Activated CD4-positive, alpha-beta memory T cell treated with anti-CD3 and anti-CD28 coated beads, Interleukin-2, amount 10 ng/mL, durations not matched to agents 7 days and 5 days (primary cell): ENCODE data around the gene NTMT1. TPM values are rescaled to one million over a fixed set of nuclear protein-coding genes. Genes with fewer than 3 reads are reported as not detected.
A peak's percentile ranks its signal among the peaks of the same experiment; 100 is the strongest.

Experiments
- CTCF ChIA-PET: fragments of 350-600 bp; sonication (Branson Sonifier 250); formaldehyde crosslinking; loops from one replicate; lab custom pipeline; 2021; ENCODE audit warnings: antibody characterized with exemption, inconsistent platforms; lab: Charles Lee
- POLR2A ChIA-PET: fragments of 350-600 bp; sonication (Branson Sonifier 250); formaldehyde crosslinking; loops from one replicate; lab custom pipeline; 2021; ENCODE audit warnings: antibody characterized with exemption; lab: Charles Lee
- DNase-seq: peaks from one replicate; pipeline ENCODE4 v3.0.0-alpha.2; 2020
- H3K27ac Mint-ChIP-seq: one replicate; pipeline ENCODE4 v1.8.0; 2021; ENCODE audit warnings: mild to moderate bottlenecking, mixed read lengths
- H3K27me3 Mint-ChIP-seq: one replicate; pipeline ENCODE4 v1.8.0; 2021; ENCODE audit warnings: mixed read lengths
- H3K36me3 Mint-ChIP-seq: one replicate; pipeline ENCODE4 v1.8.0; 2021; ENCODE audit warnings: low read depth, mixed read lengths
- H3K4me1 Mint-ChIP-seq: one replicate; pipeline ENCODE4 v1.8.0; 2021; ENCODE audit warnings: mixed read lengths
- H3K4me3 Mint-ChIP-seq: one replicate; pipeline ENCODE4 v1.8.0; 2021; ENCODE audit warnings: mild to moderate bottlenecking, mixed read lengths
- H3K9me3 Mint-ChIP-seq: one replicate; pipeline ENCODE4 v1.8.0; 2021; ENCODE audit warnings: mixed read lengths
- total RNA-seq, 2 experiments: library from RNA; stranded (reverse); gene quantifications; one replicate each; pipeline ENCODE4 v1.2.3, GENCODE V29; 2021

The NTMT1 gene
- total RNA-seq, 2 experiments from 2014 or later = 34.2 to 38.7 TPM

DNA sequence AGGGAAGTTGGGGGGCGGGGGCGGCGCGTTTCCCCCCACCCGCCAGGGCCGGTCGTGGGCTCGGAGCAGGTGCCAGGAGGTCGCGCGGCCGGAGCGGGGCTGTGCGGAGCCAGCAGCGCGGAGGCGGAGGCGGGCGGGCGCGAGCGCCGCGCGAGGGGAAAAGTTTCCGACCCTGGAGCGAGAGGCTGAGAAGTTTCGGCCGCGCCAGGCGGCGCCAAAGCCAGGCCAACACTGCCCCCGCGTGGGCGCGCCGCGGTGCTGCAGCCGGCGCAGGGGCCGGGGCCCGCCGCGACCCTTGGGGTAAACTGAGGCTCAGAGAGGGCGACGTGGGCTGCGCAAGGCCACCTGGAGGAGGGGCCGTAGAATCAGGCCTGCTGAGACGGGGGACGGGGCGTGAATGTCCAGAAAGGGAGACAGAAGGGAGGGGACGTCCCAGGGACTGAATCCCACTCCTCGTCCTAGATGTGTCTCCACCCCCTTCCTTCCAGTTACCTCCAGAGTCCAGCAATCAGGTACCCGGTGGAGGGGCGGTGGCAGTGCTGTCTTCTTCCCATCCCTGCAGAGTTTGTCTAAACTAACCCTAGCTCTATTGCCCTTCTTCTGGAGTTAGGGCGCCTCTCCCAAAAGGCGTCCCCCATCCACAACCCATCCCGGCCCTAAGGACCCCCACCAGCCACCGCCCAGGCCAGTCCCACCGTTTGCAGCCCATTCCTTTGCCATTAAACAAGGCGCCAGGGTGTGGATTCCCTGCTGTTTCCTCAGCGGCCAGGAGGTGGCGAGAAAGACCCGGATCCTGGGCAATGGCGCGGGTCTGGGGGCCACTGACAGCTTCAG lies 15.3 kb upstream of the NTMT1 start:
- ChIA-PET POLR2A (interaction anchor here (1.0 to 1.1 kb wide), 2 partner anchors 14 to 472 kb away, joined by 4 to 5 read pairs; no protein-coding TSS in a partner anchor), CTCF (interaction anchor here (0.6 to 2.7 kb wide), 12 partner anchors 9 to 485 kb away, joined by 3 to 31 read pairs (median 4); partner anchors contain the start of genes IER5L and NTMT1)
- Mint-ChIP-seq H3K27ac (peak overlapping the region; percentile 40), H3K9me3 (no peaks in the 10 kb centered on the region), H3K36me3 (no peaks in the 10 kb centered on the region), H3K4me1 (peaks cover 42% of the 10 kb centered on the region), H3K4me3 (peak overlapping the region; percentile 64), H3K27me3 (no peaks in the 10 kb centered on the region)
- peak; percentile 74 for DNase-seq

DNA sequence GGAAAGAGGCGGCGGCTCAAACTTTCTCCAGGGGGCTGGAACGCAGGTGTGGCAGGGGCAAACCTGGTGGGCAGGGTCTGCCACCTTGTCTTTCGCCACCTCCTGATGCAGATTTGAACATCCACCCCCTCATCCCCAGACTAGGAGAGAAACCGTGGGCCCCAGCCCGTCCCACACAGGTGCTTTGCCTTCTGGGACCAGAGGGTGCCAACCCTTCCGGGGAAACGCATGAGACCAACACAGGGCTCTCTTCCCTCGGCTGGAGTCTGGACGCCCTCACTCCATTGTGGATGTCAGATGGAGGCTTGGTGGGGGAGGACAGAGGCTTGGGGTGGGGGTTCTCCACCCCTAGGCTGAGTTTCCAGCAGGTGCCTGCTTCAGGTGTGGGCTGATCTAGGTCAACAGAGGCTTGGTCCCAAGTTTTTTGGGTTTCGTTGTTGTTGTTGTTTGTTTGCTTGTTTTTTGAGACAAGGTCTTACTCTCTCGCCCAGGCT lies 14.6 kb upstream of the NTMT1 start:
- ChIA-PET POLR2A (interaction anchor here (1.0 to 1.1 kb wide), 2 partner anchors 13 to 473 kb away, joined by 4 to 5 read pairs; no protein-coding TSS in a partner anchor), CTCF (interaction anchor here (0.6 to 2.7 kb wide), 12 partner anchors 9 to 485 kb away, joined by 3 to 31 read pairs (median 4); partner anchors contain the start of genes IER5L and NTMT1)
- no peaks in the 10 kb centered on the region for H3K27me3 Mint-ChIP-seq
- no peaks in the 10 kb centered on the region for H3K36me3 Mint-ChIP-seq
- H3K27ac Mint-ChIP-seq = no peak overlapping the region
- no peak overlapping the region for H3K4me3 Mint-ChIP-seq
- peaks cover 37% of the 10 kb centered on the region for H3K4me1 Mint-ChIP-seq
- DNase-seq = no peak
- H3K9me3 Mint-ChIP-seq = no peaks in the 10 kb centered on the region

DNA sequence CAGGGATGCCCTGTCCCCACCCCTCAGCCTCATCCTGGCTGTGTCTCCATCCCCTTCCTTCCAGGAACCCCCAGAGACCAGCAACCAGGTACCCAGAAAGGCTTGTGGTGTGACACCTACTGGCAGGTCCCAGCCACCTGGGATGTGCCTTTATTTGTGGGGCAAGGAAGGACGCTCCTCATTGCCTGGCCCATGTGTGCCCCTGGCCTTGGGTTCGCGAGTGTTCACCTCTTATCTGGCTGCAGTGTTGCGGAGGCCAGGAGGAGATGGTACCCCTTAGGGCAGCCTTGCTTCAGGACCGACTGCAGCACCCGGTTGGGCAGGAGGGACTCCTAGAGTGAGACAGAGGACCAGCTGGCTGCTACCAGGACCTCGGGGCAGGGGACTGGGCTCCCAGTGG lies 13.8 kb upstream of the NTMT1 start:
- Mint-ChIP-seq H3K27ac (no peak overlapping the region), H3K36me3 (no peaks in the 10 kb centered on the region), H3K27me3 (no peaks in the 10 kb centered on the region), H3K9me3 (no peaks in the 10 kb centered on the region), H3K4me3 (no peak overlapping the region), H3K4me1 (peaks cover 30% of the 10 kb centered on the region)
- DNase-seq = no peak
- ChIA-PET POLR2A (no interaction called here), CTCF (interaction anchor here (0.9 to 2.7 kb wide), 6 partner anchors 13 to 481 kb away, joined by 3 to 31 read pairs (median 12); partner anchors contain the start of gene NTMT1)

DNA sequence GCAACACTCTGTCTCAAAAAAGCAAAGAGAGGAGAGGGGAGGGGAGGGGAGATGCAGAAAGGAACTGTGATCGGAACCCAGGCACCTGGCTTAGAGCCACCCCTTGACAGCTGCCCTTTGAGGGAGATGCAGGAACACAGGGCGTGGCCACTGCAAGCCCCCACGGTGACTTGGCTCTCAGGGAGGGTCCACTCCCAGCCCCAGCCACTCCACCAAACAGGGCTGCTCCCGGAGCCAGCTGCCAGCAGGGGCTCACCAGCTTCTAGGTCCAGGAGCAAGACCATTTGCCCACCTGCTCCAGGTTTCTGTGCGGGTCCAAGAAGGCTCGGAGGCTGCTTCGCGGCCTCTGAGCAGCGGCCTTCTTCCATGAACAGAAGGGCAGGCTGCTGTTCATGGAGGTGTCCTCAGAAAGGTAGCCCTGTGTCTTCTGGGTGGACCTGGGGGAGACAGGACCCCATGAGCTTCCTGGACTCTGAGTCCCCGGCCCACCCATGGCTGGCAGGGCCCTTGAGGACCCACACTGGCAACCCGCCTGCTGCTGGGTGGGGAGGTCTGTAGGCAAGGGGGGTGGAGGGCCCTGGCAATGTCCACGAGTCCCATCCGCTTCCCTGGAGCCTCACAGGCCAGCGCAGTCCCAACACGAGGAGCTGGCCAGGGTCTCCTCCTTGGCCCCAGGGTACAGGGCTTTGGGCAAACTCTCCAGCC lies 13.0 kb upstream of the NTMT1 start:
- Mint-ChIP-seq H3K9me3 (no peaks in the 10 kb centered on the region), H3K4me3 (no peak overlapping the region), H3K4me1 (peaks cover 22% of the 10 kb centered on the region), H3K36me3 (no peaks in the 10 kb centered on the region), H3K27me3 (peaks cover 7% of the 10 kb centered on the region), H3K27ac (no peak overlapping the region)
- DNase-seq = no peak
- ChIA-PET POLR2A (no interaction called here), CTCF (interaction anchor here (1.0 to 3.7 kb wide), 5 partner anchors 12 to 482 kb away, joined by 3 to 31 read pairs (median 17); partner anchors contain the start of gene NTMT1)

DNA sequence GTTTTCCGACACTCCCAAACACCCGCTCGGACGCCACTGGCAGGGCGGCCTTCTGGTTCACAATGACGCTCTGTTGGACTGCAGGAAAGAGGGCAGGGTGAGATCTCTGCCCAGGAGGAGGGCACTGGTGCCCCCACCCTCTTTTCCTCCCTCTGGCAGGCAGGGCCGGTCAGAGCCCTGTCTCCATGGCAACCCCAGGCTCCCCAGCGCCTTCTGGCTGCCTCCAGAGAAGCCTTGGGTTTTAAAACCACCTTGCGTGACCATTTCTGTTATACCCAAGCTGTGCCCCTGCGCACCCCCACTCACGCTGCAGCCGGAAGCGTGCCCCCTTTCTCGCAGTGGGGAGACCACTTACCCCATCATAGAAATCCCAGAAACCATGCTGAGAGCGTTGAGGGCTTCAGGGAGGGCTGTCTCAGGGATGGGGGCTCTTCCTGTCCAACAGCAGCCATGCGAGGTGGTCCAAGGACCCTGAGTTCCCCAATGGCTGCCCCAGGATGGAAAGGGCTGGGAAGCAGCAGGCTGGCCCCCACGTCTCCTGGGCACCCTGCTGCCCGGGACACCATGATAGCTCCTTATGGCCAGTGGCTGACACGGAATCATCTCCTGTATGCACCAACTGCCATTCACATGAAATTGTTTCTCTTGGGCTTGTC lies 12.3 kb upstream of the NTMT1 start:
- peaks cover 17% of the 10 kb centered on the region for H3K4me1 Mint-ChIP-seq
- H3K27me3 Mint-ChIP-seq = peaks cover 12% of the 10 kb centered on the region
- H3K36me3 Mint-ChIP-seq = no peaks in the 10 kb centered on the region
- H3K27ac Mint-ChIP-seq = no peak overlapping the region
- POLR2A ChIA-PET = no interaction called here
- CTCF ChIA-PET = interaction anchor here (0.8 to 3.7 kb wide), 5 partner anchors 11 to 482 kb away, joined by 3 to 18 read pairs (median 4); partner anchors contain the start of gene NTMT1
- DNase-seq = no peak
- no peak overlapping the region for H3K4me3 Mint-ChIP-seq
- H3K9me3 Mint-ChIP-seq = no peaks in the 10 kb centered on the region

DNA sequence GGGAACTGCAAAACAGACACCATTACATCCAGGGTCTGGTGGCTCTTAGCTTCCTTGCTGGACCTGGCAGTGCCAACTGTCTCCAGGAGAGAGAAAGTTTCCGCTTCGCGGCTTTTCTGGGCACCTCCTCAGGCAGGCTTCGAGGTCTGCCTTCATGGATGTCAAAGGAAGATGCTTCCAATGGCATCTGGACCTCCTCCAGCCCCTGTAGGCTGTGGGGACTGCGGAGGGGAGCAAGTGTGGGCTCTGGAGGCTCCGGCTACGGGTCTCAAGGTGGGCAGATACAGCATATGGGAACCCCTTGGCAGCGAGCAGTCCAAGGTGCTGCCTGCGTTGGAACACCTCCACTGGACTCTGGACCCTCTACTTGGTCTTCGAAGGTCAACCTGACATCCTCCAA lies 11.0 kb upstream of the NTMT1 start:
- CTCF ChIA-PET = interaction anchor here (1.4 to 3.7 kb wide), 2 partner anchors 10 to 476 kb away, joined by 4 to 18 read pairs; partner anchors contain the start of gene NTMT1
- DNase-seq = no peak
- Mint-ChIP-seq H3K4me3 (no peak overlapping the region), H3K4me1 (peaks cover 12% of the 10 kb centered on the region), H3K36me3 (peaks cover 3% of the 10 kb centered on the region), H3K27ac (no peak overlapping the region), H3K9me3 (no peaks in the 10 kb centered on the region), H3K27me3 (peaks cover 22% of the 10 kb centered on the region)
- POLR2A ChIA-PET = no interaction called here

DNA sequence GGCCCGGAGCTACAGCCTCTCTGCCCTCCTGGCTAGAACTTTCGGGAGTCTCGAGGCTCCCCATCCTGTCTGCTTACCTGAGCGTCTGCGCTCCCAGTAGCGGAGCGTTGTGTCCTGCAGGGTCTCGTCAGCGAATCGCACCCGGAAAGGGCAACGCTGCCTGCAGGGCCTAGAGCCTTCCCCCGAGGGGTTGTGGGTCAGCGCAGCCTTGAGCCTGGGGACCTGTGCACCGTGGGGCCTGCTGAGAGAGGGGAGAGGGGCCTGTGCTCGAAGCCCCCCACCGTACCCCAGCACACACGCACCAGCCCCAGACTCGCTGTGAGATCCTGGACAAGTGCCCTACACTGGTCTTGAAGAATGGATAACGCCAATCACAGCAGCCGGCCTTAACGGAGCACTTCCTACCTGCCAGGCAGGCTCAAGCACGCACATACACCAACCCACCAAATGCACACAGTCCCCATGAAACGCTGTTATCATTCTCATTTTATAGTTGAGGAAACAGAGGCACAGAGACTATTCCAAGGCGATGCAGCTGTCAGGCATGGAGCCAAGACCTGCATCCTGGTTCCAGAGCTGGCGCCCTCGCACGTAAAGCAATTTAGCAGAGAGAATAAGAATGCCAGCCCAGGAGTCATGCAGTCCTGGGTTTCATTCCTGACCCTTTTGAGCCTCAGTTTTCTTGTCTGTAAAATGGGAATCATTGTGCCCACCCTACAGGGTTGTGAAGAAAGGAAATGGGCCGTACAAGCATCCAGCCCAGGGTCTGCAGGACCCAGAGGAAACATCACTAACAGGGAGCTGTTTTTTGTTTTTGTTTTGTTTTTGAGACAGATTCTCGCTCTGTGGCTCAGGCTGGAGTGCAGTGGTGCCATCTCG lies 10.3 kb upstream of the NTMT1 start:
- ChIA-PET POLR2A (no interaction called here), CTCF (interaction anchor here (3.7 kb wide), 1 partner anchor 9 kb away, joined by 18 read pairs; the partner anchor contains the start of gene NTMT1)
- H3K4me3 Mint-ChIP-seq = no peak overlapping the region
- H3K27ac Mint-ChIP-seq = no peak overlapping the region
- peaks cover 22% of the 10 kb centered on the region for H3K27me3 Mint-ChIP-seq
- H3K4me1 Mint-ChIP-seq = peaks cover 11% of the 10 kb centered on the region
- DNase-seq = no peak
- H3K9me3 Mint-ChIP-seq = no peaks in the 10 kb centered on the region
- H3K36me3 Mint-ChIP-seq = peaks cover 3% of the 10 kb centered on the region

DNA sequence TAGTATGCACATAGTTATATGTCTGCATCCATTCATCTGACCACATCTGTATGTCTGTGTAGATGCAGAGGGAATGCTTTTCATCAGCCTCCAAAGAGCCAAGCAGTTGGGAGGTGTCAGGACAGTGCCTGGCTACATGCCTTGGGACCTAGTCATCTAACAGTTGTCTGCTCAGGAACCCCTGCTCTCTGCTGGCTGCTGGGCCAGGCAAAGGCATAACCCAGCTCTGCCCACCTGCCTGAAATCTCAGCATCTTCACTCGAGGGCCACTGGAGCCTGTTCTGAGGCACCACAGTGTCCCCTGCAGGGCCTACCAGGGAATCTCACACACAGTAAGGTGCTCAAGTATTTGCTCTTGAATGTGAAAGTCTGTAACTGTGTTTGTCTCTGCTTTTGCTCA lies 8.8 kb upstream of the NTMT1 start:
- Mint-ChIP-seq H3K9me3 (no peaks in the 10 kb centered on the region), H3K27ac (no peak overlapping the region), H3K36me3 (peaks cover 3% of the 10 kb centered on the region), H3K27me3 (peaks cover 35% of the 10 kb centered on the region), H3K4me1 (peaks cover 7% of the 10 kb centered on the region), H3K4me3 (no peak overlapping the region)
- ChIA-PET CTCF (interaction anchor here (0.6 to 0.8 kb wide), 4 partner anchors 445 to 486 kb away, joined by 3 read pairs; no protein-coding TSS in a partner anchor), POLR2A (no interaction called here)
- DNase-seq = peak; percentile 41

DNA sequence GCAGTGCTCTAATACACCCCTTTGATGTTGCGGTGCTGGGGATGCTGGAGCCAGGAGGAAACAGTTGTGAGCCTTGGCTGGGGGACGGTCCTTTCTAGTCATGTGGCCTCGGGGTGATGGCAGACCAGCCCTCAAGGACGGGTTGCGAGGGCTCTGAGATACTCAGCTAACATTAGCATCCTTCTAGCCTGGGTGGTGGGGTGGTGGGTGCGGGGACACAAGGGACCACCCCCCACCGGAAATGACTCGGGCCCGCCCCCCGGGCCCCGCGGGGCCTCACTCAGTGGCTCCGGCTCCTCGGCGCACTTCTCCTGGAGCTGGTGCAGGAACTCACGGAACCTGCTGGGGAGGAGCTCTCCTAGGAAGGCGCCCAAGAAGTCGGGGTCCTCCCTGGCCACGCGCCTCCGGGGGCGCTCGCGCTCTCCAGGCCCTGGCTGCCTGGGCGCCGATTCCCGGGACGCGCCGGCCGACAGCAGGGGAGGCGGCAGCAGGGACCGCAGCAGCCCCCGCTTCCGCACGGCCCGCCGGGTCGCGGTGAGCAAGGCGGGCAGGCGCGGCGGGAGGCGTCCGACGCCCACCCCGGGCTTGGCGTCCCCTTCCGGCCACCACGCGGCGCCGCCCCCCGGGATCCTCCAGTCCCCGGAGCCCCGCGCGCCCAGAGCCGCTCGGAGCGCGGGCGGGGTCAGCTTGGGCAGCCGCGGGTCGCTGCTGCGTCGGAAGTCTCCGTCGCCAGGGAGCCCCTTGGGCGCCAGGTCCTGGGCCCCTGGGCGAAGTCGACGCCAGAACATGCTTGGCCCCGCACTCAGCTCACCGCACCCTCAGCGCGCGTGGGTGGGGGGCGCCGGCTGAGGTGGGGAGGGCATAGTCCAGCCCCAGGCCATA lies 5.9 kb upstream of the NTMT1 start:
- H3K4me3 Mint-ChIP-seq = no peak overlapping the region
- H3K27me3 Mint-ChIP-seq = peaks cover 35% of the 10 kb centered on the region
- ChIA-PET CTCF (interaction anchor here (0.6 to 1.3 kb wide), 5 partner anchors 9 to 488 kb away, joined by 3 to 6 read pairs (median 4); no protein-coding TSS in a partner anchor), POLR2A (interaction anchor here (1.0 to 1.6 kb wide), 2 partner anchors 480 to 489 kb away, joined by 4 to 5 read pairs; no protein-coding TSS in a partner anchor)
- DNase-seq = no peak
- H3K27ac Mint-ChIP-seq = no peak overlapping the region
- peaks cover 19% of the 10 kb centered on the region for H3K4me1 Mint-ChIP-seq
- H3K36me3 Mint-ChIP-seq = peaks cover 3% of the 10 kb centered on the region
- H3K9me3 Mint-ChIP-seq = no peaks in the 10 kb centered on the region

DNA sequence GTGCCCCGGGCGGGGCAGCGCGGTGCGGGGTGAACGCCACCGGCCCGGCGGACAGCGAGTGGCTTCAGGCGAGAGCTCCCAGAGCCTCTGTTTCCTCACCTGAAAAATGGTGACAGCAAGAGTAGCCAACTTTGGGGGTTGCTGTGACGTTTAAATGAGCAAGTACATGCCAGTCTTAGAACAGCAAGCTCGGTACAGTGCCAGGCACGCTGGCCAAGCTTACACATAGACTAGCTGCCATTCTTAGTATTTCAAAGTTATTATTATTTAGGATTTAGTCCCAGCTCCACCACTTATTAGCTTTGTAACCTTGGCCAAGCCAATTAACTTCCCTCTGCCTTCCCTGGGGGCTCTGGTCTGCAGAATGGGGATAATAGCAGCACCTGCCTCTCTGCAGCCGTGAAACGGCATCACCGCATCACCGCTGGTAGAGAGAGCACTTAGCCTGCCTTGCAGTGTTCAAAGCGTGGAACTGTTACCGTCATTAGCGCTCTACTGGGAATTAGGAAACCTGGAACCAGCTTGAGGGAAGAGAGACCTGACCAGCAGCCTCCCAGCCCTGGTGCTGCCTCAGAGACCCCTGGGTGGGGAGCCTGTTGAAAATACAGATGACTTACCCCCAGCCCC lies 5.2 kb upstream of the NTMT1 start, which contains the start of gene C9orf50:
Gene C9orf50 (minus strand): TSS at position 433 of the 627 bp plus-strand sequence. CDS start 527 bp downstream, outside the sequence.
- Mint-ChIP-seq H3K27me3 (peaks cover 35% of the 10 kb centered on the region), H3K36me3 (peaks cover 3% of the 10 kb centered on the region), H3K9me3 (no peaks in the 10 kb centered on the region), H3K4me1 (peaks cover 24% of the 10 kb centered on the region), H3K4me3 (no peak within 1 kb of the TSS), H3K27ac (no peak within 1 kb of the TSS)
- POLR2A ChIA-PET = interaction anchor here (1.0 to 1.6 kb wide), 2 partner anchors 481 to 489 kb away, joined by 4 to 5 read pairs; no protein-coding TSS in a partner anchor
- CTCF ChIA-PET = interaction anchor here (0.5 to 1.3 kb wide), 4 partner anchors 478 to 1536 kb away, joined by 3 to 5 read pairs (median 4); no protein-coding TSS in a partner anchor
- no peak for DNase-seq
